HepG2 (cell line): ENCODE measurements around the gene RASA3. TPM values are rescaled to one million over a fixed set of nuclear protein-coding genes. Genes with fewer than 3 reads are reported as not detected.

Experiments used
- ATAC-seq: fragments of 200-7000 bp; cut with Tn5 transposase; 3 replicates; pipeline ENCODE4 v1.9.1; 2020; ENCODE audit warnings: mild to moderate bottlenecking, moderate library complexity
- BruUV-seq: library from RNA; stranded (reverse); fragments of 400-500 nt; replicated peaks from 2 replicates; lab custom pipeline; 2021; lab: Mats Ljungman, UMichigan
- CTCF ChIA-PET: fragments of 300-600 bp; formaldehyde crosslinking; extraction: SDS; loops from one replicate; lab custom pipeline; 2021; ENCODE audit warnings: low total read pairs, inconsistent platforms, low intra/inter-chr PET ratio; lab: Yijun Ruan, JAX
- POLR2A ChIA-PET: fragments of 350-600 bp; sonication (Branson Sonifier 250); formaldehyde crosslinking; loops from one replicate; lab custom pipeline; 2020; ENCODE audit warnings: antibody characterized with exemption, inconsistent platforms; lab: Yijun Ruan, JAX
- DNase-seq: peaks from one replicate; pipeline ENCODE4 v3.0.0-alpha.2; 2015; ENCODE audit warnings: low spot score
- FAIRE-seq: peaks from 3 replicates; lab custom pipeline; 2011; peaks lifted over from hg19 to GRCh38; lab: Jason Lieb, UNC
- H2AFZ ChIP-seq: one replicate; pipeline ENCODE4 v1.6.1; 2011; ENCODE audit warnings: low read length, inconsistent platforms
- H3K27ac ChIP-seq: fragments of 300-600 bp; 3 replicates; pipeline ENCODE4 v1.8.0; 2011; ENCODE audit warnings: mixed run types, mild to moderate bottlenecking, mixed read lengths, low read length, inconsistent platforms; ENCODE audit not compliant: insufficient read depth; ENCODE audit errors: extremely low read length
- H3K27me3 ChIP-seq, 2 experiments: fragments of 200-600 bp in 1 of 2; 2 replicates in 1 of 2; 3 replicates in 1 of 2; pipeline versions ENCODE4 v1.6.0 to v1.8.0; 2011; ENCODE audit warnings: low read length in 2 of 2, mild to moderate bottlenecking in 2 of 2, moderate library complexity in 2 of 2, inconsistent platforms in 1 of 2; ENCODE audit not compliant: insufficient read depth in 2 of 2, control insufficient read depth in 1 of 2
- H3K36me3 ChIP-seq, 2 experiments: fragments of 200-600 bp in 1 of 2; replicated peaks in 1 of 2; 2 replicates in 1 of 2; 3 replicates in 1 of 2; pipeline versions ENCODE4 v1.5.1 to v1.8.0; 2011; ENCODE audit warnings: low read length in 2 of 2, inconsistent platforms in 1 of 2; ENCODE audit not compliant: insufficient read depth in 2 of 2, control insufficient read depth in 1 of 2
- H3K4me1 ChIP-seq: 2 replicates; pipeline ENCODE4 v1.5.1; 2012; ENCODE audit warnings: low read length, inconsistent platforms; ENCODE audit not compliant: insufficient read depth
- H3K4me2 ChIP-seq: 2 replicates; pipeline ENCODE4 v1.6.0; 2011; ENCODE audit warnings: low read depth, low read length, inconsistent platforms
- H3K4me3 ChIP-seq, 3 experiments: fragments of 200-600 bp in 1 of 3; sonication (generic), shearing (Covaris generic) in 1 of 3; replicated peaks in 1 of 3; 2 replicates each; pipeline ENCODE4 v1.5.1; 2011 to 2016; ENCODE audit warnings: low read length in 3 of 3, inconsistent platforms in 2 of 3, low read depth in 2 of 3, mild to moderate bottlenecking in 2 of 3, control low read depth in 1 of 3, mixed read lengths in 1 of 3; ENCODE audit not compliant: insufficient read depth in 1 of 3
- H3K79me2 ChIP-seq: one replicate; pipeline ENCODE4 v1.6.1; 2011; ENCODE audit warnings: low read length, inconsistent platforms; ENCODE audit not compliant: insufficient read depth
- H3K9ac ChIP-seq: 2 replicates; pipeline ENCODE4 v1.6.0; 2011; ENCODE audit warnings: mild to moderate bottlenecking, low read depth, low read length, inconsistent platforms; ENCODE audit not compliant: insufficient read depth
- H3K9me3 ChIP-seq: 2 replicates; pipeline ENCODE4 v1.5.1; 2012; ENCODE audit warnings: mild to moderate bottlenecking, low read length
- H4K20me1 ChIP-seq: 2 replicates; pipeline ENCODE4 v1.6.0; 2011; ENCODE audit warnings: inconsistent platforms, mild to moderate bottlenecking, low read length, moderate library complexity; ENCODE audit not compliant: insufficient read depth
- CENPT ChIP-seq: sonication (generic); formaldehyde crosslinking; IDR thresholded peaks from 2 replicates; pipeline ENCODE4 v1.8.0; 2022; ENCODE audit warnings: low read depth, mild to moderate bottlenecking, moderate library complexity, missing genetic modification reagents
- FOXC1 ChIP-seq: sonication (generic); formaldehyde crosslinking; IDR thresholded peaks from 2 replicates; pipeline ENCODE4 v1.8.0; 2022; ENCODE audit warnings: mild to moderate bottlenecking, missing genetic modification reagents, borderline replicate concordance
- KMT2A ChIP-seq: sonication (generic); formaldehyde crosslinking; IDR thresholded peaks from 2 replicates; pipeline ENCODE4 v1.4.0; 2020; ENCODE audit warnings: missing genetic modification reagents
- NCOA2 ChIP-seq: sonication (generic); formaldehyde crosslinking; IDR thresholded peaks from 2 replicates; pipeline ENCODE4 v1.8.0; 2022; ENCODE audit warnings: inconsistent platforms
- TAF15 ChIP-seq: fragments of 200-400 bp; formaldehyde crosslinking; IDR thresholded peaks from one replicate; pipeline ENCODE4 v1.6.1; 2018; ENCODE audit warnings: mild to moderate bottlenecking, low read depth, low read length; ENCODE audit not compliant: poor library complexity, severe bottlenecking
- THRA ChIP-seq: sonication (generic); formaldehyde crosslinking; IDR thresholded peaks from 2 replicates; pipeline ENCODE4 v1.4.0; 2020; ENCODE audit warnings: missing genetic modification reagents, borderline replicate concordance
- TOE1 ChIP-seq: sonication (generic); formaldehyde crosslinking; IDR thresholded peaks from 2 replicates; pipeline ENCODE4 v1.4.0; 2020; ENCODE audit warnings: mild to moderate bottlenecking, missing genetic modification reagents
- ZFP37 ChIP-seq: sonication (generic); formaldehyde crosslinking; IDR thresholded peaks from 2 replicates; pipeline ENCODE4 v1.4.0; 2020; ENCODE audit warnings: missing genetic modification reagents, borderline replicate concordance
- ZNF432 ChIP-seq: sonication (generic); formaldehyde crosslinking; IDR thresholded peaks from 2 replicates; pipeline ENCODE4 v1.5.0; 2020; ENCODE audit warnings: missing genetic modification reagents, mild to moderate bottlenecking, borderline replicate concordance
- ZNF788 ChIP-seq: sonication (generic); formaldehyde crosslinking; IDR thresholded peaks from 2 replicates; pipeline ENCODE4 v1.5.0; 2020; ENCODE audit warnings: mild to moderate bottlenecking, missing genetic modification reagents, borderline replicate concordance
- ZNF800 ChIP-seq: sonication (generic); formaldehyde crosslinking; IDR thresholded peaks from 2 replicates; pipeline ENCODE4 v1.4.0; 2020; ENCODE audit warnings: missing genetic modification reagents
- ZSCAN5A ChIP-seq: sonication (generic); formaldehyde crosslinking; IDR thresholded peaks from 2 replicates; pipeline ENCODE4 v1.8.0; 2022; ENCODE audit warnings: mild to moderate bottlenecking, missing genetic modification reagents, borderline replicate concordance
- WGBS: methylation state at CpG from one replicate; pipeline ENCODE4 v1.1.6; 2017; ENCODE audit warnings: low lambda C conversion rate; 5-methylcytosine and 5-hydroxymethylcytosine counted together
- in situ Hi-C: cut with HindIII; loops from 2 replicates; pipeline ENCODE4 v1.10.0; 2017; ENCODE audit warnings: low pct_unique_long_range_greater_than_20kb; ENCODE audit not compliant: extremely low pct_ligation_motif_present
- intact Hi-C: fragments of 100-400 bp; cut with micrococcal nuclease; formaldehyde crosslinking; loops from one replicate; pipeline ENCODE4 v1.10.0; 2022; ENCODE audit not compliant: unreplicated experiment
- polyA plus RNA-seq, 8 experiments: library from polyadenylated mRNA; depleted of rRNA in 3 of 8; stranded (reverse) in 7 of 8; unstranded in 1 of 8; fragments of >200 nt; fragmentation: Illumina TruSeq in 4 of 8; extraction: Trizol in 4 of 8; gene quantifications; 2 replicates each; pipeline versions ENCODE4 v1.2.1 to v1.2.3, GENCODE V29; 2011 to 2016; ENCODE audit warnings: low read depth in 4 of 8, missing spikeins in 1 of 8, mixed read lengths in 1 of 8; ENCODE audit not compliant: insufficient read depth in 1 of 8
- total RNA-seq, 5 experiments: library from RNA; depleted of rRNA; stranded (reverse); fragments of >200 nt; fragmentation: Illumina TruSeq; extraction: Trizol; gene quantifications; 2 replicates each; pipeline ENCODE4 v1.2.3, GENCODE V29; 2016; ENCODE audit warnings: low read depth in 1 of 5
- TF ChIP-seq, protein P1 (sequence below): sonication (generic); formaldehyde crosslinking; IDR thresholded peaks from 2 replicates; pipeline ENCODE4 v1.8.0; 2022; ENCODE audit warnings: mild to moderate bottlenecking, missing genetic modification reagents; ENCODE audit not compliant: insufficient replicate concordance
- TF ChIP-seq, protein P2 (sequence below): sonication (generic); formaldehyde crosslinking; IDR thresholded peaks from 2 replicates; pipeline ENCODE4 v1.8.0; 2022; ENCODE audit warnings: missing genetic modification reagents, mild to moderate bottlenecking, moderate library complexity, borderline replicate concordance

RASA3 gene
- total and polyA plus RNA-seq, 2 of the 13 experiments (the other 11 are each of a cell fraction or from before 2014, with no cell fraction given): 0.05 TPM; not detected in 1

- WGBS: 44% methylated on average over 10 of the region's 26 CpGs
- no peak overlapping the region for H3K4me3 ChIP-seq
- no peaks in the 10 kb centered on the region for H3K79me2 ChIP-seq
- no peak overlapping the region for H3K27ac ChIP-seq
- in situ Hi-C loops (no loop called here), intact Hi-C loops (no loop called here)
- no peak overlapping the region for H2AFZ ChIP-seq
- H3K4me2 ChIP-seq: no peak overlapping the region
- BruUV-seq: no TSS peak
- H3K27me3 ChIP-seq: peaks cover 1 to 4% of the 10 kb centered on the region in 2 experiments; a peak in 2 of 5 replicates
- H3K9ac ChIP-seq: no peak overlapping the region
- H3K9me3 ChIP-seq: no peaks in the 10 kb centered on the region
- no peaks in the 10 kb centered on the region for H4K20me1 ChIP-seq
- peaks cover 5% of the 10 kb centered on the region; the same call in 1 of the 2 replicates for H3K4me1 ChIP-seq
- ATAC-seq: no peak
- H3K36me3 ChIP-seq: no peaks in the 10 kb centered on the region
- POLR2A ChIA-PET: no interaction called here
- CTCF ChIA-PET: interaction anchor here (1.5 kb wide), 1 partner anchor 130 kb away, joined by 6 read pairs; no protein-coding TSS in a partner anchor
- FAIRE-seq: no peak
- no peak for DNase-seq
- TF ChIP-seq THRA: no peak
- TF ChIP-seq ZFP37 (CRISPR knock-in tag): no peak
- no peak for TF ChIP-seq FOXC1
- no peak for TF ChIP-seq ZSCAN5A (CRISPR knock-in tag)
- TF ChIP-seq CENPT (CRISPR knock-in tag): no peak
- TF ChIP-seq ZNF788 (CRISPR knock-in tag): no peak
- TF ChIP-seq TOE1 (CRISPR knock-in tag): no peak
- TF ChIP-seq ZNF432: no peak
- TF ChIP-seq, protein P1, sequence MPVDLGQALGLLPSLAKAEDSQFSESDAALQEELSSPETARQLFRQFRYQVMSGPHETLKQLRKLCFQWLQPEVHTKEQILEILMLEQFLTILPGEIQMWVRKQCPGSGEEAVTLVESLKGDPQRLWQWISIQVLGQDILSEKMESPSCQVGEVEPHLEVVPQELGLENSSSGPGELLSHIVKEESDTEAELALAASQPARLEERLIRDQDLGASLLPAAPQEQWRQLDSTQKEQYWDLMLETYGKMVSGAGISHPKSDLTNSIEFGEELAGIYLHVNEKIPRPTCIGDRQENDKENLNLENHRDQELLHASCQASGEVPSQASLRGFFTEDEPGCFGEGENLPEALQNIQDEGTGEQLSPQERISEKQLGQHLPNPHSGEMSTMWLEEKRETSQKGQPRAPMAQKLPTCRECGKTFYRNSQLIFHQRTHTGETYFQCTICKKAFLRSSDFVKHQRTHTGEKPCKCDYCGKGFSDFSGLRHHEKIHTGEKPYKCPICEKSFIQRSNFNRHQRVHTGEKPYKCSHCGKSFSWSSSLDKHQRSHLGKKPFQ (CRISPR knock-in tag): no peak
- TF ChIP-seq, protein P2, sequence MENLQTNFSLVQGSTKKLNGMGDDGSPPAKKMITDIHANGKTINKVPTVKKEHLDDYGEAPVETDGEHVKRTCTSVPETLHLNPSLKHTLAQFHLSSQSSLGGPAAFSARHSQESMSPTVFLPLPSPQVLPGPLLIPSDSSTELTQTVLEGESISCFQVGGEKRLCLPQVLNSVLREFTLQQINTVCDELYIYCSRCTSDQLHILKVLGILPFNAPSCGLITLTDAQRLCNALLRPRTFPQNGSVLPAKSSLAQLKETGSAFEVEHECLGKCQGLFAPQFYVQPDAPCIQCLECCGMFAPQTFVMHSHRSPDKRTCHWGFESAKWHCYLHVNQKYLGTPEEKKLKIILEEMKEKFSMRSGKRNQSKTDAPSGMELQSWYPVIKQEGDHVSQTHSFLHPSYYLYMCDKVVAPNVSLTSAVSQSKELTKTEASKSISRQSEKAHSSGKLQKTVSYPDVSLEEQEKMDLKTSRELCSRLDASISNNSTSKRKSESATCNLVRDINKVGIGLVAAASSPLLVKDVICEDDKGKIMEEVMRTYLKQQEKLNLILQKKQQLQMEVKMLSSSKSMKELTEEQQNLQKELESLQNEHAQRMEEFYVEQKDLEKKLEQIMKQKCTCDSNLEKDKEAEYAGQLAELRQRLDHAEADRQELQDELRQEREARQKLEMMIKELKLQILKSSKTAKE (CRISPR knock-in tag): no peak
- TF ChIP-seq TAF15: no peak
- no peak for TF ChIP-seq KMT2A
- no peak for TF ChIP-seq NCOA2 (CRISPR knock-in tag)
- TF ChIP-seq ZNF800: no peak
These were observed 185.8 kb downstream of the RASA3 start for GRCh38 chr13:113946409-113947181.
